ENCODE measurements around the gene MS4A12.
"Not testable (repeated sequence)": the region's sequence is repeated elsewhere in the genome, so short reads cannot be mapped to it uniquely, and the experiment has no call there.

Gene MS4A12

GRCh38 chr11:60498853-60499252 lies 6.3 kb downstream of the MS4A12 start:
- no peak overlapping the region for H3K4me3 ChIP-seq (ENCODE audit: low read depth, low read length)
- TF ChIP-seq CTCF (IDR thresholded peaks at IDR 0.05; ENCODE audit: low read depth, low read length) = no peak

GRCh38 chr11:60500276-60500910 lies 7.8 kb downstream of the MS4A12 start:
- no peak overlapping the region for H3K4me3 ChIP-seq (ENCODE audit: low read depth, low read length)
- no peak for TF ChIP-seq CTCF (IDR thresholded peaks at IDR 0.05; ENCODE audit: low read depth, low read length)

- TF ChIP-seq CTCF (IDR thresholded peaks at IDR 0.05; ENCODE audit: low read depth, low read length) = no peak
Observed at GRCh38 chr11:60502221-60502775, 9.7 kb downstream of the MS4A12 start.

DNA sequence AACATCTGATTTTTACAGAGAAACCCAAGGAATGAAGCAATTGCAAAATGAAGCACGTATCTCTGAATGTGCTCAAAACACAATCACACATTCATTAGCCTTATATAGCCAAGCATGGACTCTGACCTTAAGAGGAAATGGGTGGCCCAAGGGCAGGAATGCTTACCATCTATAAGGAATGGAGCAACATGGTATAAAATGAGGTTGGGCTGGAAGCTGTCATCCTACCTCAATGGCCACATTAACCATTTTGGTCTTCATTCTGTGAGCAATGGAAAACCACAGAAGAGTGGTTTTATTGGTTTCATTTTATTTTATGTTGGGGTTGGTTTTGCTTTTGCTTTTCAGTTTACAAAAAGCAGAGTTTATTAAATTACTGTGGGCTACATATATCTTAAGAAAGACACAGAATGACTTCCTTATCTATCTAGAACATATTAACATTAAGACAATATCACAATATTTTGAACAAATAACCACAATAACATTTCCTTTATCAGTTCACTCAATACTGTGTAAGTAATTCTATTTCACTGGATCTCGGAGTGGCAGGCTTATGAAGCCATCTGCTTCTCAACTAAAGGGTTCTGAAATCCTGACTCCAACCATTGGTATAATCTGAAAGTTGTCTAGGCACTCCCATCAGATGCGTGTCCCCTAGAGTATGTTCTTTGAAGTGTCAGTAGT lies 11.8 kb downstream of the MS4A12 start:
- TF ChIP-seq CTCF (IDR thresholded peaks at IDR 0.05; ENCODE audit: low read depth, low read length) = no peak
- H3K4me3 ChIP-seq (ENCODE audit: low read depth, low read length) = no peak overlapping the region

More at GRCh38 chr11:60502221-60502775, 9.7 kb downstream of the MS4A12 start:
- H3K4me3 ChIP-seq (ENCODE audit: low read depth, low read length) = no peak overlapping the region

DNA sequence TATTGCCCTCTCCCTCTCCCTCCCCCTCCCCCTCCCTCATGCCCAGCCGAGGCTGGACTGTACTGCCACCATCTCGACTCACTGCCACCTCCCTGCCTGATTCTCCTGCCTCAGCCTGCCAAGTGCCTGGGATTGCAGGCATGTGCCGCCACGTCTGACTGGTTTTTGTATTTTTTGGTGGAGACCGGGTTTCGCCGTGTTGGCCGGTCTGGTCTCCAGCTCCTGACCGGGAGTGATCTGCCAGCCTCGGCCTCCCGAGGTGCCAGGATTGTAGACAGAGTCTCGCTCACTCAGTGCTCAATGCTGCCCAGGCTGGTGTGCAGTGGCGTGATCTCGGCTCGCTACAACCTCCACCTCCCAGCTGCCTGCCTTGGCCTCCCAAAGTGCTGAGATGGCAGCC lies 17.0 kb downstream of the MS4A12 start:
- H3K4me3 ChIP-seq (ENCODE audit: low read depth, low read length) = not testable (repeated sequence)

- H3K4me3 ChIP-seq (ENCODE audit: low read depth, low read length) = not testable (repeated sequence)
Observed at GRCh38 chr11:60510209-60510608, 17.6 kb downstream of the MS4A12 start.

DNA sequence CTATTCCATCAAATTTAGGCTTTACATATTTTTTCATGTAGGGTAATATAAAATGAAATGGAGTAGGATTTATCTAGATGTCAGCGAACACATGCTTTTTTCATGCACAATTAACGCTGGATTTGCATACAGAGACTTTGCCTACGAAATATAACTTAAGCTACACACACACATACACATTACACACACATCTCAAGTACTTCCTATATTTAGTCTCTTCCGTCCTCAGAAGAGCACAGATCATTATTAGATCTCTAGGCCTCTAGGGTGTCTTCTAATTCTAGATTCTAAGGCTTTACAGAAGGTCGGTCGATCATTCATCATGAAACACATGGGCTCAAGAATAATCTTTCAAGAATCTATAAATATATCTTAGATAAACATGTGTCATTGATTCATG lies 18.8 kb downstream of the MS4A12 start:
- H3K4me3 ChIP-seq (ENCODE audit: low read depth, low read length) = no peak overlapping the region
- no peak for TF ChIP-seq CTCF (IDR thresholded peaks at IDR 0.05; ENCODE audit: low read depth, low read length)

- no peak overlapping the region for H3K4me3 ChIP-seq (ENCODE audit: low read depth, low read length)
- no peak for TF ChIP-seq CTCF (IDR thresholded peaks at IDR 0.05; ENCODE audit: low read depth, low read length)
Observed at GRCh38 chr11:60512651-60513225, 20.2 kb downstream of the MS4A12 start.

Measured in WI38 (cell line).